ENCODE results near the gene ILDR1. TPM values are rescaled to one million over a fixed set of nuclear protein-coding genes. Genes with fewer than 3 reads are reported as not detected.

ILDR1 gene
- total RNA-seq, 1 donor from 2014 or later = not detected

- H3K27me3 Mint-ChIP-seq (ENCODE audit: low read depth) = peaks cover 2% of the 10 kb centered on the region
- peaks cover 8% of the 10 kb centered on the region for H3K36me3 Mint-ChIP-seq (ENCODE audit: low read depth)
- no peak for TF ChIP-seq CTCF (conservative IDR thresholded peaks at IDR 0.05)
- H3K9me3 Mint-ChIP-seq = peaks cover 8% of the 10 kb centered on the region
- H3K27ac Mint-ChIP-seq (ENCODE audit: unreplicated experiment) = no peak overlapping the region
- H3K4me3 Mint-ChIP-seq = no peak overlapping the region
- no peaks in the 10 kb centered on the region for H3K4me1 Mint-ChIP-seq
- no peak for DNase-seq (ENCODE audit: low read depth, low spot score)
Observed at GRCh38 chr3:121981473-121981872, 40.6 kb downstream of the ILDR1 start.

- H3K9me3 Mint-ChIP-seq = peaks cover 13% of the 10 kb centered on the region
- no peaks in the 10 kb centered on the region for H3K4me1 Mint-ChIP-seq
- peaks cover 2% of the 10 kb centered on the region for H3K27me3 Mint-ChIP-seq (ENCODE audit: low read depth)
- peaks cover 8% of the 10 kb centered on the region for H3K36me3 Mint-ChIP-seq (ENCODE audit: low read depth)
- no peak for DNase-seq (ENCODE audit: low read depth, low spot score)
- H3K4me3 Mint-ChIP-seq = no peak overlapping the region
- no peak for TF ChIP-seq CTCF (conservative IDR thresholded peaks at IDR 0.05)
- no peak overlapping the region for H3K27ac Mint-ChIP-seq (ENCODE audit: unreplicated experiment)
Observed at GRCh38 chr3:121980450-121980796, 41.6 kb downstream of the ILDR1 start.

GRCh38 chr3:121979734-121980449, 42.2 kb downstream of the ILDR1 start:
- DNase-seq (ENCODE audit: low read depth, low spot score) = no peak
- Mint-ChIP-seq H3K9me3 (peaks cover 13% of the 10 kb centered on the region), H3K27ac (ENCODE audit: unreplicated experiment) (no peak overlapping the region), H3K4me3 (no peak overlapping the region), H3K36me3 (ENCODE audit: low read depth) (peaks cover 8% of the 10 kb centered on the region), H3K27me3 (ENCODE audit: low read depth) (peaks cover 2% of the 10 kb centered on the region), H3K4me1 (no peaks in the 10 kb centered on the region)
- TF ChIP-seq CTCF (conservative IDR thresholded peaks at IDR 0.05) = no peak

GRCh38 chr3:121979246-121979645, 42.8 kb downstream of the ILDR1 start:
- peaks cover 13% of the 10 kb centered on the region for H3K9me3 Mint-ChIP-seq
- TF ChIP-seq CTCF (conservative IDR thresholded peaks at IDR 0.05) = no peak
- no peak overlapping the region for H3K4me3 Mint-ChIP-seq
- H3K27me3 Mint-ChIP-seq (ENCODE audit: low read depth) = peaks cover 2% of the 10 kb centered on the region
- H3K36me3 Mint-ChIP-seq (ENCODE audit: low read depth) = peaks cover 6% of the 10 kb centered on the region
- no peak for DNase-seq (ENCODE audit: low read depth, low spot score)
- no peak overlapping the region for H3K27ac Mint-ChIP-seq (ENCODE audit: unreplicated experiment)
- H3K4me1 Mint-ChIP-seq = no peaks in the 10 kb centered on the region

- Mint-ChIP-seq H3K27ac (ENCODE audit: unreplicated experiment) (no peak overlapping the region), H3K4me3 (no peak overlapping the region)
- TF ChIP-seq CTCF (conservative IDR thresholded peaks at IDR 0.05) = no peak
Observed at GRCh38 chr3:121976727-121977126, 45.3 kb downstream of the ILDR1 start.

More at GRCh38 chr3:121976727-121977126, 45.3 kb downstream of the ILDR1 start:
- H3K9me3 Mint-ChIP-seq = peaks cover 8% of the 10 kb centered on the region
- no peaks in the 10 kb centered on the region for H3K4me1 Mint-ChIP-seq
- no peaks in the 10 kb centered on the region for H3K36me3 Mint-ChIP-seq (ENCODE audit: low read depth)
- H3K27me3 Mint-ChIP-seq (ENCODE audit: low read depth) = peaks cover 2% of the 10 kb centered on the region
- no peak for DNase-seq (ENCODE audit: low read depth, low spot score)

Data from neural crest cell (in vitro differentiated cells).